Ishikawa (cell line): ENCODE data around the gene FAM98C.
A peak's percentile ranks its signal among the peaks of the same experiment; 100 is the strongest.

Experiments used
- CEBPB ChIP-seq: IDR thresholded peaks from 2 replicates; pipeline ENCODE4 v1.6.1; 2012
- CREB1 ChIP-seq: IDR thresholded peaks from 2 replicates; pipeline ENCODE4 v1.6.1; 2012; ENCODE audit warnings: low read depth
- EGR1 ChIP-seq: IDR thresholded peaks from 2 replicates; pipeline ENCODE4 v1.6.1; 2012
- EP300 ChIP-seq: IDR thresholded peaks from 2 replicates; pipeline ENCODE4 v1.6.1; 2012; ENCODE audit warnings: borderline replicate concordance
- FOXM1 ChIP-seq: IDR thresholded peaks from 2 replicates; pipeline ENCODE4 v1.6.1; 2012; ENCODE audit warnings: low read depth, borderline replicate concordance
- NFIC ChIP-seq: IDR thresholded peaks from 2 replicates; pipeline ENCODE4 v1.6.1; 2012
- RAD21 ChIP-seq: IDR thresholded peaks from 2 replicates; pipeline ENCODE4 v1.6.1; 2012; ENCODE audit warnings: low read depth
- TAF1 ChIP-seq: IDR thresholded peaks from 2 replicates; pipeline ENCODE4 v1.6.1; 2012; ENCODE audit warnings: low read depth, mild to moderate bottlenecking
- TCF12 ChIP-seq: IDR thresholded peaks from 2 replicates; pipeline ENCODE4 v1.6.1; 2012; ENCODE audit warnings: low read depth
- TEAD4 ChIP-seq: IDR thresholded peaks from 2 replicates; pipeline ENCODE4 v1.6.1; 2012
- YY1 ChIP-seq: IDR thresholded peaks from 2 replicates; pipeline ENCODE4 v1.6.1; 2012; ENCODE audit warnings: low read depth
- ZBTB7A ChIP-seq: IDR thresholded peaks from 2 replicates; pipeline ENCODE4 v1.6.1; 2012; ENCODE audit warnings: low read depth
- TF ChIP-seq, protein P1 (sequence below): IDR thresholded peaks from 2 replicates; pipeline ENCODE4 v1.6.1; 2012
- TF ChIP-seq, protein P2 (sequence below): IDR thresholded peaks from 2 replicates; pipeline ENCODE4 v1.6.1; 2012
- TF ChIP-seq, protein P3 (sequence below): IDR thresholded peaks from 2 replicates; pipeline ENCODE4 v1.6.1; 2012; ENCODE audit warnings: low read depth, mild to moderate bottlenecking

The FAM98C gene

DNA sequence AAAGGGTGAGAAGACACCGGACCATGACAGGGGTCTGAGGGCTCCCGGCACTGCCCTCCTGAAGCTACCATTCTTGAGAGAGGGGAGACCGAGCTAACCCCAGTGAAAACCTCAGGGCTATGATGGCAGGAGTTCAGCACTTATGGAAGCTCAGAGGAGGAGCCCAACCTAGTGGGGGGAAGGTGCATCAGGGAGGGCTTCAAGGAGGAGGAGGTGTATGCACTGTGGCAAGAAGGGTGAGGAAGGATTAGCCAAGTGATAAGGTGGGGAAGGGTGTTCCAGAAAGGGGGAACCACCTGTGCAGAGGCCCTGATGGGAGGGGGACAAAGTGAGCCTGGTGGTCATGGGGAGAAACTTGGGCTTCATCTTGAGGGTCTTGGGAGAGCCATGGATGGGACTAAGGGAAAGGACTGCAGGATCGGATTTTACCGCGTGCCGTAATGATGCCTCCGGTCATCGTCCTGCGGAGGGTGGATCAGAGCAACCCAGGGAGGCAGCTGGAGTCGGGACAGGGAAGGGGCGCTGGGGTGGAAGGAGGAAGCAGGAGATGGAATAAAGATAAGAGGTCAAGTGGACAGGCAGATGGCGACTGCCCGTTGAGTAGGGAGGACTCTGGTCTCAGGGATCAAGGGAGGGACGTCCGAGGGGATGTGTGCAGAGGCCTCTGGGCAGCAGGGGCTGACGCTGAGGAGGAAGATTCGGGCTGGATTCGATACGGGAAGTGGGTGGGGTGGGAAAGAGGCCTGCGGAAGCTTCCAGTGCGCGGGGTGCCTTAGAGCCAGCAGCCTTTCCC lies 41.9 kb upstream of the FAM98C start:
- TF ChIP-seq RAD21, result no peak
- TF ChIP-seq FOXM1, result no peak
- no peak for TF ChIP-seq EP300

DNA sequence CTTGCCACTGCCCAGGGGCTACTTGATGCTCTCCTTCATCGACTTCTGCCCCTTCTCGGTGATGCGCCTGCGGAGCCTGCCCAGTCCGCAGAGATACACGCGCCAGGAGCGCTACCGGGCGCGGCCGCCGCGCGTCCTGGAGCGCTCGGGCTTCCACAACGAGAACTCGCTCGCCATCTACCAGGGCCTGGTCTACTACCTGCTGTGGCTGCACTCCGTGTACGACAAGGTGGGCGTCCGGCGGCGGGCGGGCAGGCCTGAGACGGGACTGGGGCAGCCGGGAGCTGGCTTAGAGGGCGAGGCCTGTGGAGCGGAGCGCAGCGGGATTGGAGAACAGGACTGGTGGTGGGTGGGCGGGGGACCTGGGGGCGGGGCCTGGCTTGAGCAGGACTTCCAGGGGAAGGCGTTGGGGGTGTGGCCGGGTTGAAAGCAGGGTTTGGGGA lies 41.2 kb upstream of the FAM98C start:
- TF ChIP-seq EGR1 (0 out of 2 replicates have a peak, but pooled peaks have one; percentile 8), CREB1 (no peak)

DNA sequence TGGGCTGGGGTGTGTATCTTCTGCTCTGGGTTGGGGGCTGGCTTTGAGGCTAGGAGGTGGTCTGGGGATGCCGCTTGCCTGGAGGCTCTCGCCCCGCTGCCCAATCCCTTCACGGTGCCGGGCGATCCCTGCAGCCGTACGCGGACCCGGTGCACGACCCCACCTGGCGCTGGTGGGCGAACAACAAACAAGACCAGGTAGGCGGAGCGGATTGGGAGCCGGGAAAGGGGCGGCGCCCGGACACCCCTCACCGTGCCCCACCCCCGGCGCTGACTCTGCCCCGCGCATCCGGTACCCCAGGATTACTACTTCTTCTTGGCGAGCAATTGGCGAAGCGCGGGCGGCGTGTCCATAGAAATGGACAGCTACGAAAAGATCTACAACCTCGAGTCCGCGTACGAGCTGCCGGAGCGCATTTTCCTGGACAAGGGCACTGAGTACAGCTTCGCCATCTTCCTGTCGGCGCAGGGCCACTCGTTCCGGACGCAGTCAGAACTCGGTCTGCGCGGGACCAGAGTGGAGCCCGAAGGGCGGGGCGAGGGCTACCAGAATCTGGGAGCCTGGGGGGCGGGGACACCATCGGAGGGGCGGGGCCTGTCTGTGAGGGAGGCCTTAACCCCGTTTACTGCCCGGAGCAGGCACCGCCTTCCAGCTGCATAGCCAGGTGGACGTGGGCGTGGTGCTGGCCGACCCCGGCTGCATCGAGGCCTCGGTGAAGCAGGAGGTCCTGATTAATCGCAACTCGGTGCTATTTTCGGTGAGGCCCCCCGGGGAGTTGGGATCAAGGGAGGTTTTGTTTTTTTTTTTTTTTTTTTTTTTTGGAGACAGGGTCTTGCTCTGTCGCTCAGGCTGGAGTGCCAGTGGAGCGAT lies 40.6 kb upstream of the FAM98C start:
- TF ChIP-seq TEAD4, result no peak
- 0 out of 2 replicates have a peak, but pooled peaks have one; percentile 15 for TF ChIP-seq YY1
- no peak for TF ChIP-seq NFIC
- TF ChIP-seq, protein P1, sequence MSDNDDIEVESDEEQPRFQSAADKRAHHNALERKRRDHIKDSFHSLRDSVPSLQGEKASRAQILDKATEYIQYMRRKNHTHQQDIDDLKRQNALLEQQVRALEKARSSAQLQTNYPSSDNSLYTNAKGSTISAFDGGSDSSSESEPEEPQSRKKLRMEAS, result peak; percentile 56; the same call in 1 of the 2 replicates
- peak; percentile 34; the same call in 1 of the 2 replicates for TF ChIP-seq TAF1
- 0 out of 2 replicates have a peak, but pooled peaks have one; percentile 20 for TF ChIP-seq CREB1
- peak; percentile 89 for TF ChIP-seq ZBTB7A

DNA sequence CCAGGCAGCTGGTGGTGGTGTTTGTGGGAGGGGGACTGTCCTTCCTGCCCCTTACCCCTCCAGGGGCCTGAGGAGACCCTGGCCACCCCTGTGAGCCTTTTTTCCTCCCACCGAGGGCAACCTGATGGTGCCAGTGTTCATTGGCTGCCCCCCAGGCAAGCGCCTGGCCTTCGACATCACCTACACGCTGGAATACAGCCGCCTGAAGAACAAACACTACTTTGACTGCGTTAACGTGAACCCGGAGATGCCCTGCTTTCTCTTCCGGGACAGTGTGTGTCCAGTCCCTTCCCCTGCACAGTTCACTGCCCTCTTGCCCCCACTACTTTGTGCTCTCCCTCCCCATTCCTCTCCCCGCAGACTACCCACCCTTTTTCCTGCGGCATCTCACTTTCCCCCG lies 35.9 kb upstream of the FAM98C start:
- TF ChIP-seq EGR1 (no peak), TEAD4 (no peak), NFIC (no peak), RAD21 (no peak), FOXM1 (no peak), YY1 (no peak), ZBTB7A (no peak), CREB1 (no peak)
- TF ChIP-seq, protein P1, result no peak
- TF ChIP-seq, protein P2, sequence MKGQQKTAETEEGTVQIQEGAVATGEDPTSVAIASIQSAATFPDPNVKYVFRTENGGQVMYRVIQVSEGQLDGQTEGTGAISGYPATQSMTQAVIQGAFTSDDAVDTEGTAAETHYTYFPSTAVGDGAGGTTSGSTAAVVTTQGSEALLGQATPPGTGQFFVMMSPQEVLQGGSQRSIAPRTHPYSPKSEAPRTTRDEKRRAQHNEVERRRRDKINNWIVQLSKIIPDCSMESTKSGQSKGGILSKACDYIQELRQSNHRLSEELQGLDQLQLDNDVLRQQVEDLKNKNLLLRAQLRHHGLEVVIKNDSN, result no peak

DNA sequence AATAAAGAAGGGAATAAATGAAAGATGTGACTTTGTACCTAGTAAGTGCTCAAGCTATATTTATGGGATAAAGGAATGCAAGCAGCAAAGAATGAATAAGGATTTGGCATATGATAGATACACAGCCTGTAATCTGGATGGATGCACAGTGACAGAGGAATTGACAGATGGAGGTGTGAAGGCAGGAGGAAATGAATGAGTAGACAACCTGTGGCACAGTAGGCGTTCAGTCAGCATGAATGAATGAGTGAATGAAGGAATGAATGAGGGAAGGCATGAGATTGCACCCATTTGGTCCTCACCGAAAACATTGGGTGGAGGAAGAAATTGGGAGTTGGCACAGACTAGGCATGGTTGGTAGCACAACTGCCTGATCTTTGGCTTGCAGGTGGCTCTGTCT lies 33.3 kb upstream of the FAM98C start:
- TF ChIP-seq RAD21, result no peak
- TF ChIP-seq YY1, result no peak
- no peak for TF ChIP-seq ZBTB7A
- no peak for TF ChIP-seq TAF1
- TF ChIP-seq, protein P1, result no peak
- no peak for TF ChIP-seq TEAD4
- TF ChIP-seq FOXM1, result no peak
- TF ChIP-seq, protein P2, result no peak
- no peak for TF ChIP-seq CREB1
- no peak for TF ChIP-seq EGR1
- no peak for TF ChIP-seq TCF12
- TF ChIP-seq, protein P3, sequence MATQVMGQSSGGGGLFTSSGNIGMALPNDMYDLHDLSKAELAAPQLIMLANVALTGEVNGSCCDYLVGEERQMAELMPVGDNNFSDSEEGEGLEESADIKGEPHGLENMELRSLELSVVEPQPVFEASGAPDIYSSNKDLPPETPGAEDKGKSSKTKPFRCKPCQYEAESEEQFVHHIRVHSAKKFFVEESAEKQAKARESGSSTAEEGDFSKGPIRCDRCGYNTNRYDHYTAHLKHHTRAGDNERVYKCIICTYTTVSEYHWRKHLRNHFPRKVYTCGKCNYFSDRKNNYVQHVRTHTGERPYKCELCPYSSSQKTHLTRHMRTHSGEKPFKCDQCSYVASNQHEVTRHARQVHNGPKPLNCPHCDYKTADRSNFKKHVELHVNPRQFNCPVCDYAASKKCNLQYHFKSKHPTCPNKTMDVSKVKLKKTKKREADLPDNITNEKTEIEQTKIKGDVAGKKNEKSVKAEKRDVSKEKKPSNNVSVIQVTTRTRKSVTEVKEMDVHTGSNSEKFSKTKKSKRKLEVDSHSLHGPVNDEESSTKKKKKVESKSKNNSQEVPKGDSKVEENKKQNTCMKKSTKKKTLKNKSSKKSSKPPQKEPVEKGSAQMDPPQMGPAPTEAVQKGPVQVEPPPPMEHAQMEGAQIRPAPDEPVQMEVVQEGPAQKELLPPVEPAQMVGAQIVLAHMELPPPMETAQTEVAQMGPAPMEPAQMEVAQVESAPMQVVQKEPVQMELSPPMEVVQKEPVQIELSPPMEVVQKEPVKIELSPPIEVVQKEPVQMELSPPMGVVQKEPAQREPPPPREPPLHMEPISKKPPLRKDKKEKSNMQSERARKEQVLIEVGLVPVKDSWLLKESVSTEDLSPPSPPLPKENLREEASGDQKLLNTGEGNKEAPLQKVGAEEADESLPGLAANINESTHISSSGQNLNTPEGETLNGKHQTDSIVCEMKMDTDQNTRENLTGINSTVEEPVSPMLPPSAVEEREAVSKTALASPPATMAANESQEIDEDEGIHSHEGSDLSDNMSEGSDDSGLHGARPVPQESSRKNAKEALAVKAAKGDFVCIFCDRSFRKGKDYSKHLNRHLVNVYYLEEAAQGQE, result no peak
- TF ChIP-seq CEBPB, result no peak
- no peak for TF ChIP-seq NFIC
- TF ChIP-seq EP300, result no peak

DNA sequence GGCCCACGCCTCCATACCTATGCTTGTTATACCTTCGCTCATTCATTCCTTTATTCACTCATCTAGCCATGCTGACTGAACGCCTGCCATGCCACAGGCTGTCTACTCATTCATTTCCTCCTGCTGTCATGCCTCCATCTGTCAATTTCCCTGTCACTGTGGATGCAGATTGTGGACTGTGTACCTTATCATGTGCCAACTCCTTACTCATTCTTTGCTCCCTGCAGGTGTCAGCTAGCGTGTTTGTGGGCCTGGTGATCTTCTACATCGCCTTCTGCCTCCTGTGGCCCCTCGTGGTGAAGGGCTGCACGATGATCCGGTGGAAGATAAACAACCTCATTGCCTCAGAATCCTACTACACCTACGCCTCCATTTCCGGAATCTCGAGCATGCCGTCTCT lies 32.6 kb upstream of the FAM98C start:
- TF ChIP-seq RAD21 (no peak), TAF1 (no peak)

DNA sequence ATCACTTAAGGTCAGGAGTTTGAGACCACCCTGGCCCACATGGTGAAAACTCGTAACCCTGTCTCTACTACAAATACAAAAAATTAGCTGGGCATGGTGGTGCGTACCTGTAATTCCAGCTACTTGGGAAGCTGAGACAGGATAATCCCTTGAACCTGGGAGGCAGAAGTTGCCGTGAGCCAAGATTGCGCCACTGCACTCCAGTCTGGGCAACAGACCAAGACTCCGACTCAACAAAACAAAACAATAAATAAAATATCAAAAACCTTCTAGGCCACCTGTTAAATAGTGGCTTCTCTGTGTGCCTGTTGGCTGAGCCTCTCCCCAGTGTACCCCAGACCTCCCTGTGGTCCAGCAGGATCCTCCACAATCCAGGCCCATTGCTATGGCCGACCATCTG lies 31.8 kb upstream of the FAM98C start:
- no peak for TF ChIP-seq CEBPB
- no peak for TF ChIP-seq NFIC
- TF ChIP-seq, protein P1, result no peak
- no peak for TF ChIP-seq EP300
- TF ChIP-seq FOXM1, result no peak
- no peak for TF ChIP-seq EGR1
- TF ChIP-seq RAD21, result no peak
- TF ChIP-seq YY1, result no peak
- TF ChIP-seq ZBTB7A, result no peak
- no peak for TF ChIP-seq TAF1
- no peak for TF ChIP-seq TCF12
- TF ChIP-seq, protein P2, result no peak
- TF ChIP-seq, protein P3, result no peak
- TF ChIP-seq TEAD4, result no peak
- no peak for TF ChIP-seq CREB1
